Smooth muscle cell of the umbilical artery (primary cell): ENCODE data around the gene IGFBP2. TPM values are rescaled to one million over a fixed set of nuclear protein-coding genes. Genes with fewer than 3 reads are reported as not detected.

Source experiments
- total RNA-seq: library from RNA; depleted of rRNA; stranded (reverse); fragments of >200 nt; gene quantifications from 2 replicates; pipeline ENCODE4 v1.2.3, GENCODE V29; 2014

Gene IGFBP2, protein sequence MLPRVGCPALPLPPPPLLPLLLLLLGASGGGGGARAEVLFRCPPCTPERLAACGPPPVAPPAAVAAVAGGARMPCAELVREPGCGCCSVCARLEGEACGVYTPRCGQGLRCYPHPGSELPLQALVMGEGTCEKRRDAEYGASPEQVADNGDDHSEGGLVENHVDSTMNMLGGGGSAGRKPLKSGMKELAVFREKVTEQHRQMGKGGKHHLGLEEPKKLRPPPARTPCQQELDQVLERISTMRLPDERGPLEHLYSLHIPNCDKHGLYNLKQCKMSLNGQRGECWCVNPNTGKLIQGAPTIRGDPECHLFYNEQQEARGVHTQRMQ
- 8.9 and 141 TPM in 2 replicates for total RNA-seq

DNA sequence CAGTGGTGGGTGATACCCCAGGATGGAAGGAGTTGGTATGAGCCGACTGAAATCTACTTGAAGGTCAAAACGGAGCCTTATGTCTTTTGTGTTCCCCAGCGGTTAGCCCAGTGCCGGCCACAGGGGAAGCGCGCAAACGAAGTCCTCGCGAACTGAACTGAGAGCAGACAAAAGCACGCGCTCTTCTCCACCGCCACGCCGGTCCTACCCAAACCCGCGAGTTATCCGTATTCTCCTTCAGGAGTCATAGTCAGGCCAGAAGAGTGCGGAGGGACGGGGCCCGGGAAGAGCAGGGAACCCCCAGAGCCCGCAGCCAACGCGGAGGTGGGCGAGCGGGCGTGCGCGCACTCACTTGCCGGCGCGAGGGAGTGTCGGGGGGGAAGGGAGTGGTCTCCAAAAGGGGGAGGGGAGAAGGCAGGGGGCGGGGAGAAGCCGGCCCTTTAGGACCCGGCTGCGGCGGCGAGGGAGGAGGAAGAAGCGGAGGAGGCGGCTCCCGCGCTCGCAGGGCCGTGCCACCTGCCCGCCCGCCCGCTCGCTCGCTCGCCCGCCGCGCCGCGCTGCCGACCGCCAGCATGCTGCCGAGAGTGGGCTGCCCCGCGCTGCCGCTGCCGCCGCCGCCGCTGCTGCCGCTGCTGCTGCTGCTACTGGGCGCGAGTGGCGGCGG, at the start of gene IGFBP2:
IGFBP2 (plus strand) TSS at position 469 of the 664 bp plus-strand sequence; CDS start at position 573, 104 bp downstream.

DNA sequence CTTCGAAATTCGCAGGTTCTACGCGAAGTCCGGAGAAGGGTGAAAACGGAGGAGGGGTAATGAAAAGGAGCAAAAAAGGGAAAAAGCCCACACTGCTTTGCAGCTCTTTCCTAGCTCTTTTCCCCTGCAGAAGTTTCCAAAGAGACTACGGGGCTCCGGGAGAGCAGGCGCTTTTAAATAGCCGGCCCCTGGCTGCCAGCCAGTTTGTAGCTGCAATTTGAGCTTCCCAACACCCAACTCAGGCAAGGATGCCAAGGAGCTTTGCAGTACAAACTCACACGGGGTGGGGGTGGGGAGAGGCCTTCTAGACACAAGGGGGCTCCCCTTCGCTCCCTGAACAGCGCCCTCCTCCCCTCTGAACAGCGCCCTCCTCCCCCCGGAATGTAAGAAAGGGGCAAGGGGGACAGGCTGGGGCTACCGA, 62.2 kb downstream of the IGFBP2 start, which contains the start of gene IGFBP5:
IGFBP5 (minus strand) TSS at position 149 of the 421 bp plus-strand sequence. CDS start 774 bp downstream, outside the sequence.

Other genes starting within 250 kb of the IGFBP2 start
- gene SMARCAL1, start 220.9 kb upstream of the IGFBP2 start, total RNA-seq, result 15.7 and 23.4 TPM in 2 replicates
- gene RPL37A, start 134.6 kb upstream of the IGFBP2 start, total RNA-seq, result 569 and 904 TPM in 2 replicates
- 474 and 1,007 TPM in 2 replicates for gene IGFBP5, start 62.1 kb downstream of the IGFBP2 start, total RNA-seq
- gene TNP1, start 226.6 kb downstream of the IGFBP2 start, total RNA-seq, result not detected in 2 replicates